HepG2 (cell line): ENCODE measurements around the gene CREBZF. TPM values are rescaled to one million over a fixed set of nuclear protein-coding genes. Genes with fewer than 3 reads are reported as not detected.

Experiments
- ASH2L ChIP-seq: fragments of 300-600, 200-600 bp; sonication (generic); IDR thresholded peaks from 2 replicates; pipeline ENCODE4 v1.7.0; 2017; ENCODE audit warnings: low read depth, mild to moderate bottlenecking, moderate library complexity, mixed read lengths, low read length; ENCODE audit not compliant: insufficient read length
- GABPB1 ChIP-seq: IDR thresholded peaks from 2 replicates; pipeline ENCODE4 v1.6.1; 2016; ENCODE audit warnings: mild to moderate bottlenecking, missing genetic modification reagents, moderate library complexity, missing compliant biosample characterization
- HOMEZ ChIP-seq: IDR thresholded peaks from 2 replicates; pipeline ENCODE4 v1.6.1; 2016; ENCODE audit warnings: low read depth
- HOXD1 ChIP-seq: sonication (generic); formaldehyde crosslinking; IDR thresholded peaks from 2 replicates; pipeline ENCODE4 v1.5.0; 2020; ENCODE audit warnings: missing genetic modification reagents
- JUNB ChIP-seq: sonication (generic); formaldehyde crosslinking; IDR thresholded peaks from 2 replicates; pipeline ENCODE4 v1.8.0; 2022; ENCODE audit warnings: missing genetic modification reagents, mild to moderate bottlenecking, borderline replicate concordance
- NFIB ChIP-seq: sonication (generic); formaldehyde crosslinking; IDR thresholded peaks from 2 replicates; pipeline ENCODE4 v1.9.0; 2021; ENCODE audit warnings: missing genetic modification reagents, mild to moderate bottlenecking, borderline replicate concordance
- NFKBIZ ChIP-seq: IDR thresholded peaks from 2 replicates; pipeline ENCODE4 v1.6.1; 2018; ENCODE audit warnings: missing genetic modification reagents, missing compliant biosample characterization
- SMARCE1 ChIP-seq: fragments of 450-650 bp; IDR thresholded peaks from 2 replicates; pipeline ENCODE4 v1.6.1; 2017; ENCODE audit warnings: borderline replicate concordance
- ZNF383 ChIP-seq: sonication (generic); formaldehyde crosslinking; IDR thresholded peaks from 2 replicates; pipeline ENCODE4 v1.4.0; 2020; ENCODE audit warnings: missing genetic modification reagents, mild to moderate bottlenecking, borderline replicate concordance
- ZNF562 ChIP-seq: sonication (generic); formaldehyde crosslinking; IDR thresholded peaks from 2 replicates; pipeline ENCODE4 v1.8.0; 2022; ENCODE audit warnings: missing genetic modification reagents, borderline replicate concordance
- ZNF574 ChIP-seq: sonication (generic); formaldehyde crosslinking; IDR thresholded peaks from 2 replicates; pipeline ENCODE4 v1.4.0; 2020; ENCODE audit warnings: missing genetic modification reagents
- ZNF703 ChIP-seq: sonication (generic); formaldehyde crosslinking; IDR thresholded peaks from 2 replicates; pipeline ENCODE4 v1.5.1; 2020; ENCODE audit warnings: missing genetic modification reagents, mild to moderate bottlenecking, moderate library complexity, borderline replicate concordance
- ZSCAN22 ChIP-seq: sonication (generic); formaldehyde crosslinking; IDR thresholded peaks from 2 replicates; pipeline ENCODE4 v1.4.0; 2020; ENCODE audit warnings: mild to moderate bottlenecking, missing genetic modification reagents
- polyA plus RNA-seq, 8 experiments: library from polyadenylated mRNA; depleted of rRNA in 3 of 8; stranded (reverse) in 7 of 8; unstranded in 1 of 8; fragments of >200 nt; fragmentation: Illumina TruSeq in 4 of 8; extraction: Trizol in 4 of 8; gene quantifications; 2 replicates each; pipeline versions ENCODE4 v1.2.1 to v1.2.3, GENCODE V29; 2011 to 2016; ENCODE audit warnings: low read depth in 4 of 8, missing spikeins in 1 of 8, mixed read lengths in 1 of 8; ENCODE audit not compliant: insufficient read depth in 1 of 8
- total RNA-seq, 5 experiments: library from RNA; depleted of rRNA; stranded (reverse); fragments of >200 nt; fragmentation: Illumina TruSeq; extraction: Trizol; gene quantifications; 2 replicates each; pipeline ENCODE4 v1.2.3, GENCODE V29; 2016; ENCODE audit warnings: low read depth in 1 of 5
- TF ChIP-seq, protein P1 (sequence below): sonication (generic); formaldehyde crosslinking; conservative IDR thresholded peaks from 2 replicates; pipeline ENCODE4 v1.4.0; 2020; ENCODE audit warnings: missing genetic modification reagents
- TF ChIP-seq, protein P2 (sequence below): sonication (generic); formaldehyde crosslinking; IDR thresholded peaks from 2 replicates; pipeline ENCODE4 v1.8.1; 2023; ENCODE audit warnings: mild to moderate bottlenecking, missing genetic modification reagents
- TF ChIP-seq, protein P3 (sequence below): sonication (generic); formaldehyde crosslinking; IDR thresholded peaks from 2 replicates; pipeline ENCODE4 v1.4.0; 2020; ENCODE audit warnings: missing genetic modification reagents, mild to moderate bottlenecking, borderline replicate concordance

CREBZF gene
- total and polyA plus RNA-seq, 2 of the 13 experiments (the other 11 are each of a cell fraction or from before 2014, with no cell fraction given): 30.6 to 43.1 TPM

DNA sequence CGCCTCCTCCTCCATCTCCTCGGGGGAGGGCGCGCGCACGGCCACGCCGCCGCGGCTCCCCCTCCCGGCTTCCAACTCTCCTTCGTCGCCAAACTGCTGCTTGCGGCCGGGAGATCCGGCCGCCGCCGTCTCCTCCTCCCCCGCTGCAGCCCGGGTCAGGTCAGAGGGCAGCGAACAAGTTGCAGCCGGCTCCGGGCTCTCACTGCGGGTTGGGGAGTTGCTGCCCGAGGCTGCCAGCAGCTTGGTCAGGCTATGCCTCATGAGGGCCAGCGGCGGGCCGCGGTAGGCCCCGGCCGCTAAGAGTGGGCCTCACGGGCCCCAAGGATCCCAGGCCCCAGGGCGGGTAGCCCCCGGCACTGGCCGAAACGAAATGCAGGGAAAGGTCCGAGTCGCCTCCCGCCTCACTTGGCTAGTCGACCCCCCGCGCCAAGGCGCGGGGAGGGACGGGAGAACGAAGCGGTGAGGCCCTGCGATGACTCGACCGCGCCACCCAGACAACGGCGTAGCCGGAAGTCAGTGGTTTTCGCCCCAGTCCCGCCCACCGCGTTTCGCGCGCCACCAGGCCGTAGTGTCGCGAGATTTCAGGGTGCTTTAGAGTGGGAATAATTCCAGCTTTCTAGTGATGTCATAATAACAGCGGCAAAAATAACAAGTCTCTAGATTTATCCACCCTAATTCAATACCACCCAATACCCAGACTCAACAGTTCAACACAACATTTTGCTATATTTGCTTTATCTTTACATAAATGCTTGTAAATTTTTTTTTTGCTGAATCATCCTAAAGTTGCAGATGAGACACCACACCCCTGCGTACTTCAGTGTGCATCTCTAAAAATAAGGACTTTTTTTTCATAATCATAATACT is at the start of gene CREBZF (continued):
- TF ChIP-seq, protein P1, sequence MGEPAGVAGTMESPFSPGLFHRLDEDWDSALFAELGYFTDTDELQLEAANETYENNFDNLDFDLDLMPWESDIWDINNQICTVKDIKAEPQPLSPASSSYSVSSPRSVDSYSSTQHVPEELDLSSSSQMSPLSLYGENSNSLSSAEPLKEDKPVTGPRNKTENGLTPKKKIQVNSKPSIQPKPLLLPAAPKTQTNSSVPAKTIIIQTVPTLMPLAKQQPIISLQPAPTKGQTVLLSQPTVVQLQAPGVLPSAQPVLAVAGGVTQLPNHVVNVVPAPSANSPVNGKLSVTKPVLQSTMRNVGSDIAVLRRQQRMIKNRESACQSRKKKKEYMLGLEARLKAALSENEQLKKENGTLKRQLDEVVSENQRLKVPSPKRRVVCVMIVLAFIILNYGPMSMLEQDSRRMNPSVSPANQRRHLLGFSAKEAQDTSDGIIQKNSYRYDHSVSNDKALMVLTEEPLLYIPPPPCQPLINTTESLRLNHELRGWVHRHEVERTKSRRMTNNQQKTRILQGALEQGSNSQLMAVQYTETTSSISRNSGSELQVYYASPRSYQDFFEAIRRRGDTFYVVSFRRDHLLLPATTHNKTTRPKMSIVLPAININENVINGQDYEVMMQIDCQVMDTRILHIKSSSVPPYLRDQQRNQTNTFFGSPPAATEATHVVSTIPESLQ (CRISPR knock-in tag): no peak
- TF ChIP-seq JUNB (CRISPR knock-in tag): no peak
- peak; percentile 42; the same call in 1 of the 2 replicates for TF ChIP-seq HOXD1
- TF ChIP-seq, protein P2, sequence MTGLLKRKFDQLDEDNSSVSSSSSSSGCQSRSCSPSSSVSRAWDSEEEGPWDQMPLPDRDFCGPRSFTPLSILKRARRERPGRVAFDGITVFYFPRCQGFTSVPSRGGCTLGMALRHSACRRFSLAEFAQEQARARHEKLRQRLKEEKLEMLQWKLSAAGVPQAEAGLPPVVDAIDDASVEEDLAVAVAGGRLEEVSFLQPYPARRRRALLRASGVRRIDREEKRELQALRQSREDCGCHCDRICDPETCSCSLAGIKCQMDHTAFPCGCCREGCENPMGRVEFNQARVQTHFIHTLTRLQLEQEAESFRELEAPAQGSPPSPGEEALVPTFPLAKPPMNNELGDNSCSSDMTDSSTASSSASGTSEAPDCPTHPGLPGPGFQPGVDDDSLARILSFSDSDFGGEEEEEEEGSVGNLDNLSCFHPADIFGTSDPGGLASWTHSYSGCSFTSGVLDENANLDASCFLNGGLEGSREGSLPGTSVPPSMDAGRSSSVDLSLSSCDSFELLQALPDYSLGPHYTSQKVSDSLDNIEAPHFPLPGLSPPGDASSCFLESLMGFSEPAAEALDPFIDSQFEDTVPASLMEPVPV (CRISPR knock-in tag): peak; percentile 48; the same call in 1 of the 2 replicates
- TF ChIP-seq, protein P3, sequence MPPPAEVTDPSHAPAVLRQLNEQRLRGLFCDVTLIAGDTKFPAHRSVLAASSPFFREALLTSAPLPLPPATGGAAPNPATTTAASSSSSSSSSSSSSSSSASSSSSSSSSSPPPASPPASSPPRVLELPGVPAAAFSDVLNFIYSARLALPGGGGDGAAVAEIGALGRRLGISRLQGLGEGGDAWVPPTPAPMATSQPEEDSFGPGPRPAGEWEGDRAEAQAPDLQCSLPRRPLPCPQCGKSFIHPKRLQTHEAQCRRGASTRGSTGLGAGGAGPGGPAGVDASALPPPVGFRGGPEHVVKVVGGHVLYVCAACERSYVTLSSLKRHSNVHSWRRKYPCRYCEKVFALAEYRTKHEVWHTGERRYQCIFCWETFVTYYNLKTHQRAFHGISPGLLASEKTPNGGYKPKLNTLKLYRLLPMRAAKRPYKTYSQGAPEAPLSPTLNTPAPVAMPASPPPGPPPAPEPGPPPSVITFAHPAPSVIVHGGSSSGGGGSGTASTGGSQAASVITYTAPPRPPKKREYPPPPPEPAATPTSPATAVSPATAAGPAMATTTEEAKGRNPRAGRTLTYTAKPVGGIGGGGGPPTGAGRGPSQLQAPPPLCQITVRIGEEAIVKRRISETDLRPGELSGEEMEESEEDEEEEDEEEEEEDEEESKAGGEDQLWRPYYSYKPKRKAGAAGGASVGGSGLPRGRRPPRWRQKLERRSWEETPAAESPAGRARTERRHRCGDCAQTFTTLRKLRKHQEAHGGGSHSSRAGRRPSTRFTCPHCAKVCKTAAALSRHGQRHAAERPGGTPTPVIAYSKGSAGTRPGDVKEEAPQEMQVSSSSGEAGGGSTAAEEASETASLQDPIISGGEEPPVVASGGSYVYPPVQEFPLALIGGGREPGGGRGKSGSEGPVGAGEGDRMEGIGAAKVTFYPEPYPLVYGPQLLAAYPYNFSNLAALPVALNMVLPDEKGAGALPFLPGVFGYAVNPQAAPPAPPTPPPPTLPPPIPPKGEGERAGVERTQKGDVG (CRISPR knock-in tag): no peak
- no peak for TF ChIP-seq SMARCE1
- peak; percentile 83 for TF ChIP-seq ZNF574 (CRISPR knock-in tag)
- peak; percentile 95 for TF ChIP-seq GABPB1 (CRISPR knock-in tag)
- no peak for TF ChIP-seq ZNF562 (CRISPR knock-in tag)
- no peak; the same call in 1 of the 2 replicates for TF ChIP-seq ZNF383 (CRISPR knock-in tag)
- peak; percentile 56; the same call in 1 of the 2 replicates for TF ChIP-seq NFKBIZ (CRISPR knock-in tag)
- peak; percentile 93 for TF ChIP-seq ASH2L
- no peak for TF ChIP-seq NFIB
- TF ChIP-seq HOMEZ (CRISPR knock-in tag): no peak
- no peak for TF ChIP-seq ZSCAN22 (CRISPR knock-in tag)
- peak; percentile 59; the same call in 1 of the 2 replicates for TF ChIP-seq ZNF703
